Daoy (cell line): ENCODE data around the gene PDILT. TPM values are rescaled to one million over a fixed set of nuclear protein-coding genes. Genes with fewer than 3 reads are reported as not detected.
"Not testable (repeated sequence)": the region's sequence is repeated elsewhere in the genome, so short reads cannot be mapped to it uniquely, and the experiment has no call there.

Experiments
- DNase-seq: peaks from one replicate; pipeline ENCODE4 v3.0.0-alpha.2; 2015; ENCODE audit warnings: low read depth
- total RNA-seq: library from RNA; depleted of rRNA; stranded (reverse); fragments of >200 nt; shearing (Covaris generic); gene quantifications from 2 replicates; pipeline ENCODE4 v1.2.3, GENCODE V29; 2014; rRNA removed

PDILT gene, protein sequence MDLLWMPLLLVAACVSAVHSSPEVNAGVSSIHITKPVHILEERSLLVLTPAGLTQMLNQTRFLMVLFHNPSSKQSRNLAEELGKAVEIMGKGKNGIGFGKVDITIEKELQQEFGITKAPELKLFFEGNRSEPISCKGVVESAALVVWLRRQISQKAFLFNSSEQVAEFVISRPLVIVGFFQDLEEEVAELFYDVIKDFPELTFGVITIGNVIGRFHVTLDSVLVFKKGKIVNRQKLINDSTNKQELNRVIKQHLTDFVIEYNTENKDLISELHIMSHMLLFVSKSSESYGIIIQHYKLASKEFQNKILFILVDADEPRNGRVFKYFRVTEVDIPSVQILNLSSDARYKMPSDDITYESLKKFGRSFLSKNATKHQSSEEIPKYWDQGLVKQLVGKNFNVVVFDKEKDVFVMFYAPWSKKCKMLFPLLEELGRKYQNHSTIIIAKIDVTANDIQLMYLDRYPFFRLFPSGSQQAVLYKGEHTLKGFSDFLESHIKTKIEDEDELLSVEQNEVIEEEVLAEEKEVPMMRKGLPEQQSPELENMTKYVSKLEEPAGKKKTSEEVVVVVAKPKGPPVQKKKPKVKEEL
- 0.18 TPM in 1 of 2 replicates, not detected in the other for total RNA-seq

- DNase-seq = no peak
Measured at GRCh38 chr16:20404637-20405036, at the start of gene PDILT. Gene PDILT (minus strand): TSS chr16:20404737. CDS start chr16:20399300, 5,437 bp downstream.

DNA sequence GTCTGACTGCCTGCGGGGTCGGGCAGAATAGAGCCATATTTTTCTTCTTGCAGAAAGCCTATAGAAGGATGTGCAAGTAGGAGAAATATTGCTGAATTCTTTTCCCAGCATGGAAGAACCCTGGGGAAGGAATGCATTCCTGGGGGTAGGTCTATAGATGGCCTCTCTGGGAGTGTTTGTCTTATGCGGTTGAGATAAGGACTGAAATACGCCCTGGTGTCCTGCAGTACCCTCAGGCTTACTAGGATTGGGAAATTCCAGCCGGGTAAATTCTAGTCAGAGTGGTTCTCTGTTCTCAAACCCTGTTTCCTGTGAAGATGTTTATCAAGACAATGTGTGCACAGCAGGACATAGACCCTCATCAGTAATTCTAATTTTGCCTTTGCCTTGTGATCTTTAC lies 49.1 kb upstream of the PDILT start:
- DNase-seq = not testable (repeated sequence)

DNA sequence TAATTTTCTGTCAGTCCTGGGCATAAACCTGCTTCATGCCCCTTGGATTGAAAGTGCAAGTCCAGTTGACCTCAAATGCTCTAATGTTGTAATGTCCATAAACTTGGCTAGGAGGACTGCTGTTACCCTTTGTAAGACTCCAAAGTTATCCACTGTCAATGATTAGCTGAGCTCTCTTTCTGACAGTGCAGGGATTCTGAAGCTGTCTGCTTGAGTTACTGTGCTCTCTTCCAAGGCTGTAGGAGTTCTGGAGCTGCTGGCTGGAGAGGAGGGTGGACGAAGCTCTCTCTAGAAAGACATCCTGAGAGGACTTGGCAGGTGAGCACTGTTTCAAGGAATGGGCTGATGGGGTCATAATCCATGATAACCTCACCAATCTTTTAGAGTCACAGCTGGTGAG lies 46.8 kb upstream of the PDILT start, which contains the start of gene ACSM2A:
Gene ACSM2A (plus strand): TSS at position 158 of the 400 bp plus-strand sequence. CDS start 8,594 bp downstream, outside the sequence.
- DNase-seq = not testable (repeated sequence)

DNA sequence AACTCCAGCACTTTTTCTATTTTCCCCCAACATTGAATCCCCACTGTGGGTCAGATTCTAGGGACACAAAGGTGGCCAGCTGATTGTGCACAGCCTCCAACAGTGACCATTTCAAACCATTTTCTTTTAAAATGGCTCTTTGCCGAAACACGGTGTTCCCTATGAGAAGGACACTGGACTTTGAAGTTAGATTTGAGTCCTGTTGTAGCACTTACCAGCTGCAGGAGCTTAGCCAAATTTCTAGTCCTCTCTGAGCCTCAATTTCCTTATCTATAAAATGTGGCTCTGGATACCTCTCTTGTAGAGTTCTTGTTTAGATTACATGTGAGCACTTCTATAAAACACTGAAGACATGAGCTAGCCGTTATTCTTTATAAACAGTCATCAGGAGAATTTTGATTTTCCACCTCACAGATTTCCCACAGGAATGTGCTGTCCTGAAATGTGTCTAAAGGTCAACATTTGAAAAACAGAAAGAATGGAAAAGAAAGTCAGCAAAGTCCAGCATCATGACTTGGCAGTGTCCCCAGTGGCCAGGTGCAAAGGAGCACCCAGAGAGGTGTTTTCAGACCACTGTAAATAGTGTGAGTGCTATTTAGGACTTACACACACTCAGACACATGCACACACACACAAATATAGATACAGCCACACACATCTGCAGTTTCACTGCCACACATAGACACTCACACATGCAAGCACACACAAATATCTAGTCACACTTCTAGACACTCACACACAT lies 42.3 kb upstream of the PDILT start:
- DNase-seq = not testable (repeated sequence)

- DNase-seq = not testable (repeated sequence)
Measured at GRCh38 chr16:20441859-20442258, 37.3 kb upstream of the PDILT start.

GRCh38 chr16:20441191-20441590 lies 36.7 kb upstream of the PDILT start:
- DNase-seq = no peak

GRCh38 chr16:20440731-20441130 lies 36.2 kb upstream of the PDILT start:
- DNase-seq = not testable (repeated sequence)

DNA sequence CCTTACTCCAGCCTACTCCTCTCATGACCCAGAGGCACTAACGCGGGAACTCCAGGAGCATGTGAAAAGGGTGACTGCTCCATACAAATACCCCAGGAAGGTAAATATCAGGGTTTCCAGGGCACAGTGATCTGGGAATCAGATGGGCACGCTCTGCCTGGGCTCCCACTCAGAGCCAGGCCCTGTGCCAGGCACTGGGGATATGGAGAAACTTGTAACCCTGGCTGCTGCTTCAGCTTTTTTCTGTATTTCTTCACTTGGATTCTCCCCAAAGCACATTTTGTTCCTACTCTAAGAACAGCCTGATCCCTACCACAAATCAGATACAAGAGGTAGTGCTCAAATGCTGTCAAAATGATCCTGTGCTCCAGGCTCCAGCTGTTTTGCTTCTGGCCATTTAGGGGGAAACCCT lies 35.3 kb upstream of the PDILT start:
- DNase-seq = not testable (repeated sequence)

- not testable (repeated sequence) for DNase-seq
Measured at GRCh38 chr16:20438950-20439349, 34.4 kb upstream of the PDILT start.

DNA sequence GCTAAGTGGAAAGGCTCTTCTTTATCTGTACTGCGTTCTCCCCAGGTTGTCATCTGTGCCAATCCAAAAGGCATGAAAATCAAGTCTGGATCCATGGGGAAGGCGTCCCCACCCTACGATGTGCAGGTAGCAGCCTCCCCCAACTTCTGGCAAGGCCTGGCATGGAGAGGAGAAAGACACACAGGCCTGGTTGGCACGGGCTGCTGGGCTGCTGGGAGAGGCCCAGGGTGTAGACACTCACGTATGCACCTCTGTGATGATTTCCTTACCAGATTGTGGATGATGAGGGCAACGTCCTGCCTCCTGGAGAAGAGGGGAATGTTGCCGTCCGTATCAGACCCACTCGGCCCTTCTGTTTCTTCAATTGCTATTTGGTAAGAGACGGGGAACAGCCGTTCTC lies 26.4 kb upstream of the PDILT start:
- no peak for DNase-seq

- DNase-seq = not testable (repeated sequence)
Measured at GRCh38 chr16:20430480-20430879, 25.9 kb upstream of the PDILT start.

DNA sequence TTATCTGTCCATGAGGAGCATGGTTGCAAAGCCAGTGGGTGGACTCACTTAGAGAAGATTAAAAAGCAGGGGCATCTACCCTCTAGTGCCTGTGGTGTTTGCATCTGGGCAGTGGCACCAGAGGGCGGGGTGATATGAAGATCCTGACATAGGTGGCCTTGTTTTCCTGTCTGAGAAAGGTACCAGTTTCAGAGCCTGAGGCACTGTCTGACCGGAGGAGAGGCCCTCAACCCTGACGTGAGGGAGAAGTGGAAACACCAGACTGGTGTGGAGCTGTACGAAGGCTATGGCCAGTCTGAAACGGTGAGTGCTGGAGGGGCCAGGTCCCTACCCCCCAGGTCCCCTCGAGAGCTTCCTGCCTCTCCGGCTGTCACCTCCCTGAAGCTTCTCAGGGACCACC lies 25.0 kb upstream of the PDILT start:
- DNase-seq = not testable (repeated sequence)

DNA sequence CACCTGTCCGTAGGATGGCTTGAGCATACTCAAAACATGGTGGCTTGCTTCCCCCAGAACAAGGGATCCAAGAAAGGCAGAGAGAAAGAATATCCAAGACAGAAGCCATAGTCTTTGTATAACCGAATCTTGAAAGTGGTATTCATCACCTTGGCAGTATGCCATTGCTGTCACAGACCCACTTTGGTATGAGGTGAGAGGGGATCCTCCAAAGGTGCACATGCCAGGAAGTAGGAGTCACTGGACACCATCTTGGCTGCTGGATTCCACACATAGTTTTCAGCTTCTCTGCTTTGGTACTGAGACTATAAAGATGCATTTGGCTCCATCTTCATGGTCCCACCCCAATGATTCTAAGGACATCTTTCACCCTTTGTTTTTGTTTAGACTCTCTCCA lies 22.9 kb upstream of the PDILT start:
- peak; percentile 30 for DNase-seq

GRCh38 chr16:20424129-20424866 lies 19.8 kb upstream of the PDILT start:
- no peak for DNase-seq

- not testable (repeated sequence) for DNase-seq
Measured at GRCh38 chr16:20423772-20424128, 19.2 kb upstream of the PDILT start.

DNA sequence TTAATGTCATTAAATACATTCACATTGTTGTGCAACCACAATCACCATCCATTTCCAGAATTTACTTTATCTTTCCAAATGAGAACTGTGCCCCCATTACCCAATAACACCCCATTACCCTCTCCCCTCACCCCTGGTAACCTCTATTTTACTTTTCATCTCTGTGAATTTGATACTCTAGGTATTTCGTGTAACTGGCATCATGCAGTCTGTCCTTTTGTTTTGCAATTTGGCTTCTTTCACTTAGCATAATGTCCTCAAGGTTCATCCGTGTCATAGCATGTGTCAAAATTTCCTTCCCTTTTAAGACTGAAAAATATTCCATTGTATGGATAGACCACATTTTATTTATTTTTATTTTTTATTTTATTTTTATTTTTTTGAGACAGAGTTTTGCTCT lies 17.2 kb upstream of the PDILT start:
- not testable (repeated sequence) for DNase-seq

DNA sequence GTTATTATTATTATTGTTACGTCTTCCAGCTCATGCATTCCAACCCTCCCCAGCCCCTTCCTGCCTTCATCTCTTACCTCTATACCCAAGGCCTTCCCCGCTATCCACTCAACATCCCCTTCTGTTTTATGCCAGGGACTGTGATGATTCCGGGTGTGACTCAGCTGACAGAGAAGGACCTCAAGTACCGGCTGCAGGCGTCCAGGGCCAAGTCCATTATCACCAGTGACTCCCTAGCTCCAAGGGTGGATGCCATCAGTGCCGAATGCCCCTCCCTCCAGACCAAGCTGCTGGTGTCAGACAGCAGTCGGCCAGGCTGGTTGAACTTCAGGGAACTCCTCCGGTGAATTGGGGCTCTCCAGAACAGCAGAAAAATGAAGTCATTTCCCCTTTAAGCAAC lies 14.6 kb upstream of the PDILT start:
- peak; percentile 46 for DNase-seq

DNA sequence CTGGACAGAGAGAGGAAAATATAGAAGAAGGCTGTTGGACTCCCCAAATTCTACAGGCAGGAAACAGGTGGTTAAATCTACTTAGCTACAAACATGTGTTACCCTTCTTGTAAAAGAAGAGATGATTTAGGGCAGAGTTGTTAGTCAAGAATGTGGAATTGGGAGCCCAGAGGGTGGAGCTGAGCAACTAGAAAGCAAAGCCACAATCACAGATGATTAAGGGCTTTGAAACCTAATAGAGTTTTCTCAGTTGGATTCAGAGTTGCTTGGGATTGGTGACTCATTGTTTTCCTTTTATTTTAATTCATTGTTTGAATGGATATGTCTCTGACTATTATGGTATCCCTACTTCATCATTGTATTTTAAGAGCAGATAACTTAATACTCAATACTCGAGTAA lies 11.0 kb upstream of the PDILT start:
- peak; percentile 56 for DNase-seq

GRCh38 chr16:20411055-20411454 lies 6.5 kb upstream of the PDILT start:
- no peak for DNase-seq

DNA sequence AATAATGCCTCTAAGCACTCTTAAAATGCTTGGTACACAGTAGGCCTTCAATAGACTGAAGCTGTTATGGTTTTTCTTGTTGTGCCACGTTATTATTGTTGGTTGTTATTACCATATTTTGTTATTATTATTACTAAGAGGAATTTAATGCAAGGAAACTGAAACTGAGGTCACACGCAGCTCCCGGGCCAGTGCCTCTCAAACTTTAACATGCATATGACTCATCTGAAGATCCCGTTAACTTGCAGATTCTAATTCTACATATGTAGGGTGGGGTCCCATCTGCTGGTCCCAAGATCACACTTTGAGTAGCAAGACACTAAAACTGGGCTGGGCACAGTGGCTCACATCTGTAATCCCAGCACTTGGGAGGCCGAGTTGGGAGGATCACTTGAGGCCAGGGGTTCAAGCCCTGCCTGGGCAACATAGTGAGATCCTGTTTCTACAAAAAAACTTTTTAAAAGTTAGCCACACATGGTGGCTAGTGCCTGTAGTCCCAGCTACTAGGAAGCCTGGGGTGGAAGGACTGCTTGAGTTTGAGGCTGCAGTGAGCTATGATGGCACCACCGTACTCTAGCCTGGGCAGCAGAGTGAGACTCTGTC lies 5.7 kb upstream of the PDILT start:
- peak; percentile 63 for DNase-seq

DNA sequence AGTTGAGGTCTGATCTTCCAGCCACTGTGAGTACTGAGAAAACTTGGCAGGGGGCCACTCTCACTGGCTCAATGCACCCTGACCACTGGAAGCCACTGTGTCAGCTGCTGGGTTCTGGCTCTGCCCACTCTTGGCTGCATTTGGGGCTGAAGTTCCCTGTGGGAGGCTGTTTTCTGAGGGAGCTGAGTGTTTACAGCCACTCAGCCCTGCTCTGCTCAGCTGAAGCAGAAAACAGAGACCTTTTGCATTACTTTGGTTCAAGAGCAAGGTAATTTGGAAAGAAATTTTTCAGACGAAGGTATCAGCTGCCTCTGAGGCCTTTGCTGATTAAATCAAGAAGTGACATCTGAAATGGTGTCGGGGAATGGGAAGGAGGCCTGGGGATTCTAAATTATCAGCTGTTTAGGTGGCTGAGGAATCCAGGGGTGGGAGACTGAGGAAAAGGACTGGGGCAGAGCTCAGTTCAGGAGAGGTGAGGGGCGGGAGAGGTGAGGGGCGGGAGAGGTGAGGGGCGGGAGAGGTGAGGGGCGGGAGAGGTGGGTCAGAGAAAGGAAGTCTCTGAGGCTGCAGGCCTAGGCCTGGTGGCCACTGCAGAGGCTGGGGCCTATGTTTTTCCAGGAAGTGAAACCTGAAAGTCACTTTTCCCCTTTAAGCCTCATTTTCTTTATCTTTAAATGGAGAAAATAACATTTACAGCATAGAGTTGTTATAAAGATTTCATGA lies 5.0 kb upstream of the PDILT start, which contains the start of gene ACSM5:
Gene ACSM5 (plus strand): TSS at position 137 of the 723 bp plus-strand sequence. CDS start 1,951 bp downstream, outside the sequence.
- peak; percentile 61 for DNase-seq
